Bone marrow (tissue), 2 donors: Measurements from ENCODE around the gene CELF2.

ENCODE experiments used
- DNase-seq, 2 donors: peaks; one replicate each; lab custom pipeline; 2025; lab: John Stamatoyannopoulos, UW

CELF2 gene

GRCh38 chr10:11023009-11023953 is 5.6 kb downstream of the CELF2 start:
- no peak for DNase-seq

GRCh38 chr10:11024596-11024995 is 6.9 kb downstream of the CELF2 start:
- DNase-seq: no peak

GRCh38 chr10:11025978-11026377 is 8.3 kb downstream of the CELF2 start:
- DNase-seq: no peak

GRCh38 chr10:11026773-11027172 is 9.1 kb downstream of the CELF2 start:
- no peak for DNase-seq

GRCh38 chr10:11034762-11035161 is 17.1 kb downstream of the CELF2 start:
- no peak for DNase-seq

- DNase-seq: no peak
Observed at GRCh38 chr10:11035301-11035991, 17.8 kb downstream of the CELF2 start.

- no peak for DNase-seq
Observed at GRCh38 chr10:11036424-11037011, 18.8 kb downstream of the CELF2 start.

- no peak for DNase-seq
Observed at GRCh38 chr10:11037991-11038390, 20.3 kb downstream of the CELF2 start.

- DNase-seq: no peak
Observed at GRCh38 chr10:11042357-11042756, 24.7 kb downstream of the CELF2 start.

GRCh38 chr10:11043039-11043438 is 25.4 kb downstream of the CELF2 start:
- no peak for DNase-seq

- no peak for DNase-seq
Observed at GRCh38 chr10:11043446-11044127, 25.9 kb downstream of the CELF2 start.

- no peak for DNase-seq
Observed at GRCh38 chr10:11045487-11045886, 27.8 kb downstream of the CELF2 start.

- DNase-seq: no peak
Observed at GRCh38 chr10:11045995-11046775, 28.5 kb downstream of the CELF2 start.

- no peak for DNase-seq
Observed at GRCh38 chr10:11046776-11047160, 29.1 kb downstream of the CELF2 start.

GRCh38 chr10:11048707-11049278 is 31.1 kb downstream of the CELF2 start:
- DNase-seq: no peak

- DNase-seq: no peak
Observed at GRCh38 chr10:11049806-11050205, 32.1 kb downstream of the CELF2 start.

GRCh38 chr10:11050301-11051287 is 32.9 kb downstream of the CELF2 start:
- DNase-seq: no peak

- DNase-seq: no peak
Observed at GRCh38 chr10:11057018-11057417, 39.3 kb downstream of the CELF2 start.

- DNase-seq: no peak
Observed at GRCh38 chr10:11057448-11057847, 39.8 kb downstream of the CELF2 start.

GRCh38 chr10:11057994-11058393 is 40.3 kb downstream of the CELF2 start:
- no peak for DNase-seq
